ACHN (cell line): ENCODE measurements around the gene SPOUT1.

Experiments
- DNase-seq: peaks from one replicate; pipeline ENCODE4 v3.0.0-alpha.2; 2015
- in situ Hi-C: cut with HindIII; loops from 2 replicates; pipeline ENCODE4 v1.10.0; 2017; ENCODE audit warnings: low sequenced_read_pairs, low pct_ligation_motif_present, low pct_unique_long_range_greater_than_20kb

The SPOUT1 gene

GRCh38 chr9:128840524-128840923 lies 10.9 kb upstream of the SPOUT1 start:
- DNase-seq, result no peak
- in situ Hi-C loops, result no loop called here

- DNase-seq, result no peak
- in situ Hi-C loops, result no loop called here
Observed at GRCh38 chr9:128838338-128838737, 8.7 kb upstream of the SPOUT1 start.

GRCh38 chr9:128836509-128837145 lies 7.0 kb upstream of the SPOUT1 start:
- no peak for DNase-seq
- in situ Hi-C loops, result no loop called here

GRCh38 chr9:128835246-128836210 lies 5.9 kb upstream of the SPOUT1 start:
- in situ Hi-C loops, result no loop called here
- DNase-seq, result no peak

- in situ Hi-C loops, result no loop called here
Observed at GRCh38 chr9:128833696-128834095, 4.1 kb upstream of the SPOUT1 start.

GRCh38 chr9:128828719-128829452 lies 708 bp downstream of the SPOUT1 start:
- in situ Hi-C loops, result no loop called here
- peak; percentile 7 for DNase-seq

More at GRCh38 chr9:128833696-128834095, 4.1 kb upstream of the SPOUT1 start:
- DNase-seq, result no peak

GRCh38 chr9:128828267-128828666 lies 1.3 kb downstream of the SPOUT1 start:
- in situ Hi-C loops, result no loop called here
- DNase-seq, result no peak

- in situ Hi-C loops, result no loop called here
- DNase-seq, result no peak
Observed at GRCh38 chr9:128825923-128826700, 3.5 kb downstream of the SPOUT1 start.

- in situ Hi-C loops, result no loop called here
- no peak for DNase-seq
Observed at GRCh38 chr9:128824911-128825310, 4.7 kb downstream of the SPOUT1 start.

- DNase-seq, result no peak
- in situ Hi-C loops, result no loop called here
Observed at GRCh38 chr9:128823903-128824406, 5.6 kb downstream of the SPOUT1 start.

GRCh38 chr9:128823362-128823902 lies 6.2 kb downstream of the SPOUT1 start:
- in situ Hi-C loops, result no loop called here
- no peak for DNase-seq

- in situ Hi-C loops, result no loop called here
- DNase-seq, result no peak
Observed at GRCh38 chr9:128822407-128823042, 7.1 kb downstream of the SPOUT1 start.

- no peak for DNase-seq
- in situ Hi-C loops, result no loop called here
Observed at GRCh38 chr9:128821584-128822406, 7.8 kb downstream of the SPOUT1 start.

- DNase-seq, result no peak
- in situ Hi-C loops, result no loop called here
Observed at GRCh38 chr9:128820665-128821583, 8.7 kb downstream of the SPOUT1 start.

- DNase-seq, result no peak
- in situ Hi-C loops, result no loop called here
Observed at GRCh38 chr9:128819716-128820664, 9.6 kb downstream of the SPOUT1 start.
